IMR-90 (cell line): ENCODE data around the gene MYH13. TPM values are rescaled to one million over a fixed set of nuclear protein-coding genes. Genes with fewer than 3 reads are reported as not detected.

Source experiments
- ATAC-seq: fragments of 200-7000 bp; cut with Tn5 transposase; 2 replicates; pipeline ENCODE4 v1.9.1; 2020; ENCODE audit warnings: low read depth, mild to moderate bottlenecking, moderate library complexity
- BruUV-seq: library from RNA; stranded (reverse); fragments of 400-500 nt; replicated peaks from 2 replicates; lab custom pipeline; 2021; lab: Mats Ljungman, UMichigan
- CTCF ChIA-PET: fragments of 300-600 bp; formaldehyde crosslinking; extraction: SDS; loops from one replicate; lab custom pipeline; 2021; ENCODE audit warnings: antibody characterized with exemption; lab: Yijun Ruan, JAX
- POLR2A ChIA-PET: fragments of 300-600 bp; sonication (Branson Sonifier 250); formaldehyde crosslinking; loops from one replicate; lab custom pipeline; 2022; ENCODE audit warnings: antibody characterized with exemption; ENCODE audit not compliant: unreplicated experiment; lab: Charles Lee
- DNase-seq: peaks from one replicate; pipeline ENCODE4 v3.0.0; 2013
- H2AFZ ChIP-seq: replicated peaks from 2 replicates; pipeline ENCODE3; 2013; ENCODE audit warnings: low read length, mild to moderate bottlenecking; ENCODE audit not compliant: poor library complexity
- H2AK5ac ChIP-seq: 2 replicates; pipeline ENCODE4 v1.6.1; 2013; ENCODE audit warnings: low read depth, low read length, inconsistent platforms
- H2AK9ac ChIP-seq: replicated peaks from 2 replicates; pipeline ENCODE3; 2013; ENCODE audit warnings: mild to moderate bottlenecking, low read depth, low read length, moderate library complexity; ENCODE audit not compliant: poor library complexity
- H2BK120ac ChIP-seq: 2 replicates; pipeline ENCODE4 v1.6.1; 2013; ENCODE audit warnings: low read depth, low read length, inconsistent platforms
- H2BK15ac ChIP-seq: 3 replicates; pipeline ENCODE4 v1.6.1; 2013; ENCODE audit warnings: low read depth, low read length, inconsistent platforms
- H2BK20ac ChIP-seq: 2 replicates; pipeline ENCODE4 v1.6.1; 2013; ENCODE audit warnings: low read depth, mild to moderate bottlenecking, inconsistent platforms, low read length, moderate library complexity
- H2BK5ac ChIP-seq: 2 replicates; pipeline ENCODE4 v1.6.1; 2013; ENCODE audit warnings: mild to moderate bottlenecking, low read depth, low read length, inconsistent platforms; ENCODE audit not compliant: poor library complexity, severe bottlenecking
- H3K14ac ChIP-seq: replicated peaks from 2 replicates; pipeline ENCODE4 v1.6.1; 2013; ENCODE audit warnings: low read depth, low read length, inconsistent platforms
- H3K18ac ChIP-seq: 2 replicates; pipeline ENCODE4 v1.6.1; 2013; ENCODE audit warnings: low read depth, low read length, control low read depth
- H3K23ac ChIP-seq: 2 replicates; pipeline ENCODE4 v1.6.1; 2013; ENCODE audit warnings: low read depth, low read length, inconsistent platforms
- H3K27ac ChIP-seq: 2 replicates; pipeline ENCODE4 v1.5.1; 2013; ENCODE audit warnings: mild to moderate bottlenecking, control low read depth, low read length; ENCODE audit not compliant: insufficient read depth
- H3K27me3 ChIP-seq: 2 replicates; pipeline ENCODE4 v1.6.1; 2013; ENCODE audit warnings: low read length; ENCODE audit not compliant: control insufficient read depth, insufficient read depth
- H3K36me3 ChIP-seq: 2 replicates; pipeline ENCODE4 v1.6.1; 2013; ENCODE audit warnings: low read length, mixed read lengths; ENCODE audit not compliant: control insufficient read depth, insufficient read depth
- H3K4ac ChIP-seq: 2 replicates; pipeline ENCODE4 v1.6.1; 2013; ENCODE audit warnings: low read depth, low read length, inconsistent platforms
- H3K4me1 ChIP-seq: 2 replicates; pipeline ENCODE4 v1.6.1; 2013; ENCODE audit warnings: low read length, mixed read lengths; ENCODE audit not compliant: control insufficient read depth, insufficient read depth
- H3K4me2 ChIP-seq: 2 replicates; pipeline ENCODE4 v1.6.1; 2013; ENCODE audit warnings: low read depth, mild to moderate bottlenecking, control low read depth, low read length, moderate library complexity
- H3K4me3 ChIP-seq: 2 replicates; pipeline ENCODE4 v1.5.1; 2013; ENCODE audit warnings: low read depth, mild to moderate bottlenecking, control low read depth, low read length, moderate library complexity; ENCODE audit not compliant: insufficient read depth
- H3K56ac ChIP-seq: 2 replicates; pipeline ENCODE4 v1.6.1; 2013; ENCODE audit warnings: low read length, inconsistent platforms; ENCODE audit not compliant: insufficient read depth; ENCODE audit errors: extremely low read depth
- H3K79me1 ChIP-seq, 2 experiments: 2 replicates each; pipeline ENCODE4 v1.6.1; 2013; ENCODE audit warnings: low read length in 2 of 2, inconsistent platforms in 1 of 2, low read depth in 1 of 2
- H3K9ac ChIP-seq: 2 replicates; pipeline ENCODE4 v1.6.1; 2013; ENCODE audit warnings: low read depth, low read length, control low read depth
- H3K9me1 ChIP-seq: 2 replicates; pipeline ENCODE4 v1.6.1; 2013; ENCODE audit warnings: low read length, inconsistent platforms; ENCODE audit not compliant: insufficient read depth
- H3K9me3 ChIP-seq: 2 replicates; pipeline ENCODE4 v1.6.1; 2013; ENCODE audit warnings: low read length; ENCODE audit not compliant: control insufficient read depth, insufficient read depth
- H4K20me1 ChIP-seq: 2 replicates; pipeline ENCODE4 v1.6.1; 2013; ENCODE audit warnings: low read length, inconsistent platforms; ENCODE audit not compliant: insufficient read depth
- H4K5ac ChIP-seq: 2 replicates; pipeline ENCODE4 v1.6.1; 2013; ENCODE audit warnings: mild to moderate bottlenecking, low read depth, low read length, control low read depth
- H4K8ac ChIP-seq, 2 experiments: 2 replicates each; pipeline ENCODE4 v1.6.1; 2013; ENCODE audit warnings: low read depth in 2 of 2, low read length in 2 of 2, control low read depth in 1 of 2, inconsistent platforms in 1 of 2
- H4K91ac ChIP-seq: 2 replicates; pipeline ENCODE4 v1.6.1; 2013; ENCODE audit warnings: low read depth, low read length, inconsistent platforms; ENCODE audit not compliant: insufficient read depth
- BHLHE40 ChIP-seq: fragments of 150-350 bp; IDR thresholded peaks from 2 replicates; pipeline ENCODE4 v1.6.1; 2016; ENCODE audit warnings: mild to moderate bottlenecking, low read depth, low read length
- CEBPB ChIP-seq: IDR thresholded peaks from 2 replicates; pipeline ENCODE4 v1.6.1; 2012; ENCODE audit warnings: low read depth, low read length, improper control_type of control experiment
- CHD1 ChIP-seq: IDR thresholded peaks from 2 replicates; pipeline ENCODE4 v1.6.1; 2012; ENCODE audit warnings: low read depth, low read length, improper control_type of control experiment
- CTCF ChIP-seq: conservative IDR thresholded peaks from 2 replicates; pipeline ENCODE4 v1.5.1; 2012; ENCODE audit warnings: mild to moderate bottlenecking, low read depth, low read length, improper control_type of control experiment
- FOS ChIP-seq: fragments of 150-350 bp; IDR thresholded peaks from 2 replicates; pipeline ENCODE4 v1.6.1; 2016; ENCODE audit warnings: low read depth, low read length
- MAFK ChIP-seq: IDR thresholded peaks from 2 replicates; pipeline ENCODE4 v1.6.1; 2012; ENCODE audit warnings: low read depth, low read length, improper control_type of control experiment
- MAZ ChIP-seq: IDR thresholded peaks from 2 replicates; pipeline ENCODE4 v1.6.1; 2012; ENCODE audit warnings: low read depth, mild to moderate bottlenecking, low read length, improper control_type of control experiment, moderate library complexity, borderline replicate concordance
- NFE2L2 ChIP-seq: fragments of 150-350 bp; IDR thresholded peaks from 2 replicates; pipeline ENCODE4 v1.6.1; 2016; ENCODE audit warnings: low read depth, mild to moderate bottlenecking, low read length
- POLR2A ChIP-seq: IDR thresholded peaks from 2 replicates; pipeline ENCODE4 v1.6.1; 2012; ENCODE audit warnings: mild to moderate bottlenecking, low read depth, low read length
- RFX5 ChIP-seq: IDR thresholded peaks from 2 replicates; pipeline ENCODE4 v1.8.0; 2012; ENCODE audit warnings: low read depth, mild to moderate bottlenecking, low read length, moderate library complexity
- WGBS, 2 experiments: methylation state at CpG; one replicate each; pipeline versions ENCODE4 v1.1.5 to v1.1.7; 2013; ENCODE audit warnings: missing lambda C conversion rate in 2 of 2; ENCODE audit not compliant: insufficient read length in 1 of 2; ENCODE audit errors: extremely low coverage in 2 of 2; 5-methylcytosine and 5-hydroxymethylcytosine counted together
- dilution Hi-C: fragments of 300-500 bp; cut with HindIII; formaldehyde crosslinking; loops from one replicate; pipeline ENCODE4 v1.14.3; 2018; ENCODE audit warnings: low sequenced_read_pairs; ENCODE audit not compliant: unreplicated experiment
- in situ Hi-C: fragments of 300-500 bp; cut with MboI; formaldehyde crosslinking; loops from 3 replicates; pipeline ENCODE4 v1.14.3; 2019; ENCODE audit warnings: low sequenced_read_pairs, inconsistent platforms, mixed read lengths
- intact Hi-C: fragments of 100-400 bp; cut with micrococcal nuclease; formaldehyde crosslinking; loops from 2 replicates; pipeline ENCODE4 v1.10.0; 2022
- polyA plus RNA-seq, 3 experiments: library from polyadenylated mRNA; depleted of rRNA; stranded (reverse); fragments of >200 nt; gene quantifications; 2 replicates each; pipeline ENCODE4 v1.2.3, GENCODE V29; 2012; ENCODE audit warnings: low replicate concordance in 1 of 3
- total RNA-seq: library from RNA; depleted of rRNA; stranded (reverse); fragments of >200 nt; gene quantifications from 2 replicates; pipeline ENCODE4 v1.2.3, GENCODE V29; 2012

MYH13 gene
- total and polyA plus RNA-seq, 2 of the 4 experiments (the other 2 are of a cell fraction), result not detected

DNA sequence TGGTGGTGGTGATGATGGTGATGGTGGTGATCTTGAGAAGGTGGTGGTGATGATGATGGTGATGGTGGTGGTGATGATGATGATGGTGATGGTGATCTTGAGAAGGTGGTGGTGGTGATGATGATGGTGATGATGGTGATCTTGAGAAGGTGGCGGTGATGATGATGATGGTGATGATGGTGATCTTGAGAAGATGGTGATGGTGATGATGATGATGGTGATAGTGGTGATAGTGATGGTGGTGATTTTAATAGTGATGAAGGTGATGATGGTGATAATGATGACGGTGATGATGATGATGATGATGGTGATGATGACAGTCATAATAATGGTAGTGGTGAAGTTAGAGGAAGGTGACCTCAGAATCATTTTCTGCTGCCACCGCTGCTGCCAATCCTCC lies 75.1 kb downstream of the MYH13 start:
- Histone ChIP-seq H3K23ac (no peak overlapping the region), H2AK9ac (no peak overlapping the region), H4K5ac (no peak overlapping the region), H2BK15ac (no peak overlapping the region), H3K9ac (no peak overlapping the region), H3K4me3 (no peak overlapping the region), H2BK5ac (no peak overlapping the region), H2AK5ac (no peak overlapping the region), H2BK20ac (no peak overlapping the region), H3K14ac (no peak overlapping the region), H3K9me3 (no peaks in the 10 kb centered on the region), H3K27ac (no peak overlapping the region), H3K79me1 (no peaks in the 10 kb centered on the region), H4K91ac (no peak overlapping the region), H4K20me1 (no peaks in the 10 kb centered on the region), H3K36me3 (no peaks in the 10 kb centered on the region), H3K4me2 (no peak overlapping the region), H3K9me1 (no peaks in the 10 kb centered on the region), H3K18ac (no peak overlapping the region), H4K8ac (no peak overlapping the region), H3K27me3 (0 out of 2 replicates have a peak, but pooled peaks cover 2% of the 10 kb centered on the region), H3K4ac (no peak overlapping the region), H3K56ac (no peak overlapping the region), H3K4me1 (no peaks in the 10 kb centered on the region), H2AFZ (no peak overlapping the region), H2BK120ac (no peak overlapping the region)
- no TSS peak for BruUV-seq
- dilution Hi-C loops, result no loop called here
- no peak for ATAC-seq
- DNase-seq, result no peak
- intact Hi-C loops, result loop anchor here (10.0 kb wide), 1 partner anchor 317 kb away; no protein-coding TSS in a partner anchor
- POLR2A ChIA-PET, result no interaction called here
- CTCF ChIA-PET, result interaction anchor here (0.6 kb wide), 1 partner anchor 635 kb away, joined by 6 read pairs; no protein-coding TSS in a partner anchor
- in situ Hi-C loops, result no loop called here
- 89% methylated on average over 1 of the region's 3 CpGs; no CpG with 5 or more reads in 1 of the 2 experiments for WGBS, 2 experiments
- TF ChIP-seq CHD1, result no peak
- no peak for TF ChIP-seq MAFK
- no peak for TF ChIP-seq CTCF
- TF ChIP-seq FOS, result no peak
- TF ChIP-seq MAZ, result no peak
- no peak for TF ChIP-seq POLR2A
- TF ChIP-seq CEBPB, result no peak
- no peak for TF ChIP-seq RFX5
- TF ChIP-seq NFE2L2, result no peak
- no peak for TF ChIP-seq BHLHE40
